ENCODE results near the gene ZNF248. TPM values are rescaled to one million over a fixed set of nuclear protein-coding genes. Genes with fewer than 3 reads are reported as not detected.

Gene ZNF248
- 4.6 and 11.6 TPM in 2 replicates for total RNA-seq

GRCh38 chr10:37857287-37858211 is at the start of gene ZNF248:
TSS of gene ZNF248 (minus strand) at chr10:37857610. CDS start at chr10:37856310, 1,300 bp downstream.

Other genes with a start within 250 kb of the ZNF248 start
- gene ZNF25, start 119.0 kb upstream of the ZNF248 start, total RNA-seq, result 10.7 and 20.6 TPM in 2 replicates
- 9.8 and 15.2 TPM in 2 replicates for gene ZNF33A, start 153.1 kb upstream of the ZNF248 start, total RNA-seq
- 12.3 and 17.5 TPM in 2 replicates for gene ZNF37A, start 236.7 kb upstream of the ZNF248 start, total RNA-seq

All from regular cardiac myocyte (primary cell).